Epidermal melanocyte (primary cell): ENCODE results near the gene ANKRD1.
"Not testable (repeated sequence)": the region's sequence is repeated elsewhere in the genome, so short reads cannot be mapped to it uniquely, and the experiment has no call there.

Experiments
- DNase-seq: peaks from one replicate; pipeline ENCODE4 v3.0.0; 2011; ENCODE audit warnings: low spot score; ENCODE audit not compliant: insufficient read length

Gene ANKRD1

GRCh38 chr10:90920986-90921666, at the start of gene ANKRD1:
TSS of gene ANKRD1 (minus strand) at chr10:90921087. CDS start at chr10:90921027, 60 bp downstream.
- DNase-seq, result no peak

DNA sequence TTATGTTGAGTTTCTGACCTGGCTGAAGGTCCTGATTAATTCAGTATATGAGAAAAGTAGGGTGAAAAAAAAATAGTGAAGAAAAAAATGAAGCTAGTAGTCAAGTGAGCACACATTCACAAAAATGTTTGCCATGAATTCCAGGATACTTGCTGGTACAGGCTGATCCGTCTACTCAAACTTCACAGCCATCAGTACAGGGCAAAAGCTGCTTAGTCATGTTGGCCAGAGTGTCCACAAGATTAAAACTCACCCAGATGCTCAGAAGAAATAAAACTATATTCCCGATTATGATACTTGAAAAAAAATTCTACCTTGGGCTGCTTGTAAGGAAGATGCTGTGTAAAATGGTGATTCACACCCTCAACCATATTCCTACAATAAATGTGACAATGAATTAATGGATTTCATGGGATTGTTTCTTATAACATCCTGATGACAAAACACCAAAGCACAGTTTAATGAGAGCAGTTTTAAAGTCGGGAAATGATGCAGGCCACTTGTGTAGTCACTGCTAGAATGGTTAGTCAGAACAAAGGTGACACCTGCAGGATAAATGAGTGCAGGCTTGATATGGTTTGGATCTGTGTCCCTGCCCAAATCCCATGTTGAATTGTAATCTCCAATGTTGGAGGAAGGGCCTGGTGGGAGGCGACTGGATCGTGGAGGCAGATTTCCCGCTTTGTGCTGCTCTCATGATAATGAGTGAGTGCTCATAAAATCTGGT, 49.2 kb upstream of the ANKRD1 start:
- no peak for DNase-seq

DNA sequence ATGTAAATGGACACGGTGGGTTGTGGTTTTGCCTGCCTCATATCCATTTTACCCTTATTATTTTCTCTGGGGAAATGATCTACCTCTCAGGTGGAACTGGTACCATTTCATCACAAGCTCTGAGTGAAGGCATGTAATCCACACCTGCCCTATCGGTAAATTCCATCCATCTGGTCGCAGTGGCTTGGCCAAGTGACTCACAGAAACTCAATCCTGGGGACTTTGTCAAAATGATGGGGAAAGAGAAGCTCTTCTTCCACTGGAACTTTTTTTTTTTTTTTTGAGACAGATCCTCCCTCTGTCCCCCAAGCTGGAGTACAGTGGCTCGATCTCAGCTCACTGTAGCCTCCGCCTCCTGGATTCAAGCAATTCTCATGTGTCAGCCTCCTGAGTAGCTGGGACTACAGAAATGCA, 48.2 kb upstream of the ANKRD1 start:
- no peak for DNase-seq

DNA sequence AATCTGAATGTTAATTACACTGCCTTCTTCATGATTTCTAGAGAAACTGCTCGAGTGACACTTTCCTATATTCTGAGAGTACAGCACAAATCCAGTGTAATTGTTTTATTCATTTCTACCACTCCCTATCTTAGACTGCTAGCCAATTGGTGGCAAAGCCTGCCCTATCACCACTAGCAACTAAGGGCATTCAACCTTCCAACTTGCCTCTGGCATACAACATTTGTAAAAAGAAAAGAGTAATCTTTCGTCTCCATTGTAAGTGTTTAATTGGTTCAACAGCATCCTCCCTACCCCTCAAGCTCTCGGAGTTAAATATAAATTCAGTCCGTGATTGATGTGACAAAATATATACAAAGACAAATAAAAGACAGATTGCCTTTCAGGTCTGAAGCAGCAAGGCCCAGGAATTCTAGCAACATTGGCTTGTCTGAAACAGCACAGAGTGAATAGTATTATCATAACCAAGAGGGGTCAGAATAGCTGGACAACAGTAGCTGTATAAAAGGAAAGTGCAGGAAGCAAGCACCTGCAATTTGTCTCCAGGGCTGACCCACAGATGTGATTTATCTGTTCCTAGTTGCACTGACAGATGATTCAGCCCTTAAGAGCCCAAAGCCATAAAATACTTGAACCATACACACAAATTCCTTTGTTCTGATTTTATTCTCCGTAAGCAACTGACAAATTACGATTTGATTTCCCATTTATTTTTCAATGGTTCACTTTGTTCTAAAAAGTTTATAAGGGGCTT, 47.6 kb upstream of the ANKRD1 start:
- peak; percentile 32 for DNase-seq

GRCh38 chr10:90967865-90968264, 47.0 kb upstream of the ANKRD1 start:
- DNase-seq, result no peak

- DNase-seq, result no peak
Measured at GRCh38 chr10:90966146-90966545, 45.3 kb upstream of the ANKRD1 start.

DNA sequence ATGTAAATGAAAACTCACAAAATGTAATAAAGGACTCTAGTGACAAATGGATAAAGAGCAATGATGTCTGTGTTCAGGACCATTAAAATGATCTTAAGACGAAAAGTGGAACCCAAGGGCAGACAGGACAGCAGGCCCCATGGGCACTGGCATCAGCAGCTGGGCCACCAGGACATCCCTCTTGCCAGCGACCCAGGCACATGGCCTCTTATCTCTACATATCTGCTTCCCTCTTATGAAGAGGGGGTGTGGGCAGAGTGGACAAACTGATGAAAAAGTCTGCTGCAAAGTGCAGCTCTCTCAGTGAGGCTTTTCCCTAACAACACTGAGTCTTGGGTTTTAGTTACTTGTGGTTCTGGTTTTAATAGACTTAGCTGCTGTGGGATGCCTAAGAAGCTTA, 44.8 kb upstream of the ANKRD1 start:
- DNase-seq, result no peak

GRCh38 chr10:90964781-90965465, 44.0 kb upstream of the ANKRD1 start:
- no peak for DNase-seq

- DNase-seq, result no peak
Measured at GRCh38 chr10:90963331-90963730, 42.4 kb upstream of the ANKRD1 start.

DNA sequence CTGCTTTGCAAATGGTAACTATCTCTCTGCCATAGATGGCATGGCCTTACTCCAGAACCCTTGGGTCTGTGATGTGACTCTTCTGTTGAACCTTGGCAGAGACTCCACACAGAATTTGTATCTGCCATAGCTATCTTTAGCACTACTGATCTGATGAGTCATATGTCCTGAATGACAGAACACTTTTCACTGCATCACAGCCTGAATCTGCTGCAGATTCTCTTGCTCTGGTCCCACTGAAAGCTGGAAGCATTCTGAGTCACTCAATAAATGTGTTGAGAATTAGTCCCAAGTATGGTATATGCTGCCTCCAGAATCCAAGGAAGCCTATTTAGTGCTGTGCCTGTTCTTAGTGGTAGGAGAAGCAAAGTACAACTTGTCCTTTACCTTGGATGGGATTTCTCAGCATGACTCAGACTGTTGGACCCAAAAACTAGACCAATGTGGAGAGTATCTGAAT, 39.5 kb upstream of the ANKRD1 start:
- DNase-seq, result no peak

- no peak for DNase-seq
Measured at GRCh38 chr10:90959826-90960225, 38.9 kb upstream of the ANKRD1 start.

DNA sequence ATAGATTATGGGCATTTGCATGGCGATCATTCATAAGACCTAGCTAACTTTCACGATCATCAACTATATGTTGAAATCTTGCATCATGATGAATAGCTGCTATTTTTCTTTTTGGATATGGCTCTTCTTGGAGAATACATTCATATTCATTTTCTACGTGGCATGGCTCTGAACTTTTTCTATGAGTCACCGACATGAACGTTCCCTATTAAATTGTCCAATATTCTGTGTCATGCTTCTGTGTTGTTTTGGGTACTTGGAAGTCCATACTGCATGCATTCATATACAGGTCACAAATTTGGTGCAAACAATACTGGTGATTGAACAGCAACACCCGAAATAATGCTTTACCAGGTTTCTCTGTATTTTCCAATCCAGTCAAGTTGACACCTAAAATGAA, 37.9 kb upstream of the ANKRD1 start:
- DNase-seq, result no peak

DNA sequence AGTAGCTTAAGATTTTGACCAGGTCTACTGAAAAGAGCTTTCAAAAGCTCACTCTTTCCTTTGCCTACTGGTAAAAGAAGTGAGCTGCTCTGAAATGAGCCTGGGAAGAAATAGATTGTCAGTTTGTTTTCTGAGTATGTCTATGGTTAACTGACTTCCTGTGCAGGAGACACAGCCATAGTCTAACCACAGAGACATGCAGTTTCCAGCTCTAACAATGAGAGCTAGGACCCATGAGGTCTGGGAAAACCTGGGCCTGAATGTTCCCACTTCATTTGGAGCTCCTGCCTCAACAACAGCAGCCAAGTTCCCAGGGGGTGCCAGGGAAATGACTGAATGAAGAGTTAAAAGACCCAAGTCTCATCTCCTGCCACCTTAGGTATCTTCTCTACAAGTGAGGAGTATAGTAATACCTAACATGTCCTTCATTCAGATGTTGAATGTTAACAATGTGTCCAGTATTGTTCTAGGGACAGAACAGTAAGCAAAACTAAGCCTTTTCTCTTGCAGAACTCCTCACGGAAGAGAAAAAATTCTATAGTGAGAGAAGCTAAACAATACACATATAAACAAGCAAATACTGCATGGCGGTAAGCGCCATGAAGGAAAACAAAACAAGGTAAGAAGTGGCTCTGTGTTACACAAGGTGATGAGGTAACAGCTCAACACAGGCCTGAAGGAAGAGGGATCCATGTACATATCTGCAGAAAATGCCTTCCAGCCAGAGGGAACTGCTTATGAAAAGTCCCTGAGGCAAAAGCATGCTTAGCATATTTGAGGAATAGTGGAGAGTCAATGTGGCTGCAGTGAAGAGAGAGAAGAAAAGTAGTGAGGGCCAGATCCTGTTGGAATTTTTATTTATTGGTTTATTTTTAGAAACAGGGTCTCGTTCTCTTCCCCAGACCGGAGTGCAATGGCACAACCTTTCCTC, 26.4 kb upstream of the ANKRD1 start:
- no peak for DNase-seq

- no peak for DNase-seq
Measured at GRCh38 chr10:90945491-90946070, 24.7 kb upstream of the ANKRD1 start.

DNA sequence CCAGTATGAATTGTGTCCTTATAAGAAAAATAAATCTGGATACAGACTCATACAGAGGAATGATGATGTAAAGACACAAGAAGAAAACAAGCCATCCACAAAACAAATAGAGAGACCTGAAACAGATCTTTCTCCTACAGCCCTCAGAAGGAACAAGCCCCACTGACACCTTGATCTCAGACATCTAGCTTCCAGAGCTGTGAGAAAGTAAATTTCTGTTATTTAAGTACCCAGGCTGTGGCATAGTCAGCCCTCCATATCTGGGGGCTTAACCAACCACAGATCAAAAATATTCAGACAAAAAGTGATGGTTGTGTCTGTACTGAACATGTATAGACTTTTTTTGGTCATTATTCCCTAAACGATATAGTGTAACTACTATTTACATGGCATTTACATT, 23.9 kb upstream of the ANKRD1 start:
- no peak for DNase-seq

DNA sequence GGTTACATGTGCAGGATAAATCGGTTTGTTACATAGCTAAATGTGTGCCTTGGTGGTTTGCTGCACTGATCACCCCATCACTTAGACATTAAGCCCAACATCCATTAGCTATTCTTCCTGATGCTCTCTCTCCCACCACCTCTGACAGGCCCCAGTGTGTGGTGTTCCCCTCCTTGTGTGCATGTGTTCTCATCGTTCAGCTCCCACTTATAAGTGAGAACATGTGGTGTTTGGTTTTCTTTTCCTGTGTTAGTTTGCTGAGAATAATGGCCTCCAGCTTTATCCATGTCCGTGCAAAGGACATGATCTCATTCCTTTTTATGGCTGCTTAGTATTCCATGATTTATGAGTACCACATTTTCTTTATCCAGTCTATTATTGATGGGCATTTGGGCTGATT, 22.1 kb upstream of the ANKRD1 start:
- not testable (repeated sequence) for DNase-seq

GRCh38 chr10:90939648-90940047, 18.8 kb upstream of the ANKRD1 start:
- DNase-seq, result no peak

- DNase-seq, result no peak
Measured at GRCh38 chr10:90939116-90939515, 18.2 kb upstream of the ANKRD1 start.

DNA sequence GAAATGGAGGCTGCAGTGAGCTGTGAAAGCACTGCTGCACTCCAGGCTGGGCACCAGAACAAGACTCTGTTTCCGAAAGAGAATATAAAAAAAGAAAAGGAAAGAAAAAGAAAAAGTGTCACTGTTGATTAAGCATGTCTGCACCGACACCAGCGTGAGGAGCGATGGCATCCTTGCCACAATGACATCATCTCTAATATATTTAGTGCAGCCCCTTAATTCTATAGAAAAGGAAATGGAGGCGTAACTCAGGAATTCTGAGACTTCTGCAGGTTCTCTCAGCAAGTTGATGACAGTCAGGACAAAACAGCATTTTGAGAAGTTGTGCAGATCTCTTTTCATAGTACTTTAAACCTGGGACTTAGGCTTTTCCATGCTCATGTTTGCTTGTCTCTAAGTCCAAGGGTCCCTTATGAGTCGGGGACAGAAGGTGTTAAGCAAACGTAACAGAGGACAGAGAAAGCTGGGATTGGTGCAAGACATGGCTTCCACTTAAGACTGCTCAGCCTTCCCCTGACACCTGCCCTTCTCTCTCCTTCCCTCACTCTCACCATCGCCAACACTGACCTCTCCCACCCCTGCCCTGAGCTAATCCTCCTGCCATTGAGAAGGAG, 16.9 kb upstream of the ANKRD1 start:
- no peak for DNase-seq

DNA sequence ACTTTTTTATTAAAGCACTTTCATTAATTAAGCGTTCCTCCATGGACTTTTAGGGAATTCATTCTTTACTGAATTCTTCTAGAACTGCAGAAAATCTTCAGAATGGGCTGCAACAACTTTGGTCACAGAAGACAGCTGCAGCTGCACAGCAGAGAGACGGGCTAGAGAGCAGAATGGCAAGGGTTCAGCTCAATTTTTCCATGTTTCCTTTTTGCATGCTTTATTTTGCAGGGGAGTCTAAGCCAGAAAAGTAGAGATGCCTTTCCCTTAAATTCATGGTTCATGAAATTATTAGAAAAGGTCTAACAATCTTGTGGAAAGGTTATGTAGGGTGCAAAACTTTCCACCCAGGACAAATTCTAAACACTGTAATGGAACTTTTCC, 15.4 kb upstream of the ANKRD1 start:
- DNase-seq, result no peak
